NCI-H345 (cell line): ENCODE data around the gene GALNT13.

ENCODE experiments used
- DNase-seq: peaks from one replicate; lab custom pipeline; 2025; lab: John Stamatoyannopoulos, UW

The GALNT13 gene

DNA sequence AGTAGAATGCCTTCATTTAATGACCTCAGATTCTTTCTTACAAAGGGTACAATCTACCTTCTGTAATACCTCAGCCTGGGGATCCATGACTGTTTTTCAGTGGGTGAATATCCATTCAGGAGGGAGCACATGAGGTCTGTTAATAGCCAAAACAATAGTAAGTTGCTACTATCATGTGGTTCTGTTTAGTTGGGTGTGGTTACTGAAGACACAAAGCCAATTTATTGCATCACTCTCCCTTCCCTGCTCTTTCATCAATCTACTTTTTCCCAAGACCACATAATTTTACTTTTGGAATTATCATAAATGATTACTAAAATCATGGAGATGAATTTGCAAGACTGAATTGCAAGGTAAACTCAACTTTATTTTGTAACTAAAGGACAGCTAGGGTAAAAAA, 254.2 kb downstream of the GALNT13 start:
- no peak for DNase-seq

GRCh38 chr2:154130821-154131220, 259.1 kb downstream of the GALNT13 start:
- DNase-seq: no peak

DNA sequence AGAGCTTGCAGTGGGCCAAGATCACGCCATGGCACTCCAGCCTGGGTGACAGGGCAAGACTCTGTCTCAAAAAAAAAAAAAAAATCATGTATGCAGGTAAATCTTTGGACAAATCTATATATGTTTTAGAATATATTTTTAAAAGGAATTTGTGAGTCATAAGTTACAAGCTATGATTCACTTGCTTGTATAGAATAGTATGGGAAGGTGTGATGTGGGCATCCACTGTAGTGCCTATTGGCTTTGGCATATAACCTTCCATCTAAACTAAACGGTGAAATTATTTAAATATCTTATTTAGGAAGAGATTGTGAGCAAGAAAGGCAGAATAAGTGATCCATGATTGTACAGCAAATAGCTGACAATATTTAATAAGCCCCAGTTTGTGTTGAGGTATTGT, 261.1 kb downstream of the GALNT13 start:
- DNase-seq: no peak

DNA sequence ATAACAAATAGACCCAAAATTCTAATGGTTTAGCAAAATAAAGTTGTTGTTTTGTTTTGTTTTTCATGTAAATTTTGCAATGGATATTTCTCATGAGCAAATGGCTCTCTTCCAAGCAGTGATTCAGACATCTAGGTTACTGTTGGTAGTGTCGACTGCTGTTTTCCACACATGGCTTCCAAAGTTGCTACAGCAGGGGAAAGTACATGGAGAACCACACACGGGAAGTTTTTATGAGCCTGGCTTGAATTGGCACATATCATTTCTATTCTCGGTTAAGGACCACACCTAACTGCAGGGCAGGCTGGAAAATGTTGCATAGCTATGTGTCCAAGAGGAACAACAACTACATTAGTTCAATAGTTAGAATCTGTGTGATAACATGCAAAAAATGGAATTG, 262.1 kb downstream of the GALNT13 start:
- DNase-seq: no peak

DNA sequence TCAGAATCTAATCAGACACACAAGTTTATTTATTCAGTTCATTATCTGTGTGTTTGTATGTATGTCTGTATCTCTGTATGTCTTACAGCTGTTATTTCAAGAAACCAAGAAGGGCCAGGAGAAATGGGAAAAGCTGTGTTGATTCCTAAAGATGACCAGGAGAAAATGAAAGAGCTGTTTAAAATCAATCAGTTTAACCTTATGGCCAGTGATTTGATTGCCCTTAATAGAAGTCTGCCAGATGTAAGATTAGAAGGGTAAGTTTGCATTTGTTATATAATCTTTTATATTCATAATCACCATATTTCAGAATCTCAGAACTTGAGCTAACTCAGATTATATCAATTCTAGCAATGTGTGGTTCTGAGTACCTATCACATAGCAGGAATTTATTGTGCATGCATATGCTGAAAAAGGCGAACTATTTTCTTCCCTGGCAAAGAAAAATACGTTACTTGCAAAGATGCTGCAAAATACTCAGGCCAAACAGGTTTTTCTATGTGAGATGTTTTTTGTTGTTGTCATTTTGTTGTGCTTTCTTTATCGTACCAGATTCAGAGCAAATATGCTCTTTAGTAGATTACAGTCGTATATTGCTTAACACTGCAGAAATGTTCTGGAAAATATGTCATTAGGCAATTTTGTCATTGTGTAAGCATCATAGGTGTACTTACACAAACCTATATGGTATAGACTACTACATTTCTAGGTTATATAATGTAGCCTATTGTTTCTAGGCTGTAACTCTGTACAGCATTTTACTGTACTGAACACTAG, 268.7 kb downstream of the GALNT13 start:
- no peak for DNase-seq

GRCh38 chr2:154142480-154142879, 270.8 kb downstream of the GALNT13 start:
- no peak for DNase-seq

DNA sequence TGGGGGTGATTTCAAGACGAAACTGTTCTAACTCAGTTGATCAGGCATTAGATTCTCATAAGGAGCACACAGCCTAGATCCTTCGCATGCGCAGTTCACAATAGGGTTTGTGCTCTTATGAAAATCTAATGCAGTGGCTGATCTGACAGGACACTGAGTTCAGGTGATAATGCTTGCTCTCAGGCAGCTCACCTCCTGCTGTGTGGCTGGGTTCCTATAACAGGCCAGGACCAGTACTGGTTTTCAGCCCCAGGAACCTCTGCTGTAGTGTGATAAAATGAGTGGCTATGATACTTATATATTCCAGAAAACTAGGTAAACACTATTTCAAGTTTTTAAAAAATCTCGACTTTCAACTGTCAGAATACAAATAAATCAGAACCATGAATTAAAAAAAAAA, 271.4 kb downstream of the GALNT13 start:
- DNase-seq: no peak

DNA sequence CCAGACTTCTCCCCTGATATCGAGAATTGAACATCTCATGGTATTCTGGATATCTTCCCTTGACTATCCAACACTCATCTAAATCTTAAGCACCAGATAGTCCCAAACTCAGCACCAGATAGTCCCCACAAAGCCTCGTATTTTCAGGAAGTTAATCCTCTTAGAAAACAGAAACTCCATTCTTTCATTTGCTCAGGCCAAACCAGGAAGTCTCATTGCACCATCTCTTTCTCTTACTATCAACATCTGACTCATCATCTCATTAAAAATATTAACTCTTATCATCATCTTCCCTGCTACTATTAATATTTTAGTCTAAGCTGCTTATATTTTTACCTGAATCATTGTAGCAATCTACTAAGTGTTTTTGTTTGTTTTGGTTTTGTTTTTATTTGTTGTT, 286.4 kb downstream of the GALNT13 start:
- DNase-seq: no peak

GRCh38 chr2:154161286-154161685, 289.6 kb downstream of the GALNT13 start:
- no peak for DNase-seq

- no peak for DNase-seq
Observed at GRCh38 chr2:154170400-154170799, 298.7 kb downstream of the GALNT13 start.

GRCh38 chr2:154173164-154173563, 301.4 kb downstream of the GALNT13 start:
- no peak for DNase-seq

- no peak for DNase-seq
Observed at GRCh38 chr2:154173919-154174318, 302.2 kb downstream of the GALNT13 start.

GRCh38 chr2:154182008-154182407, 310.3 kb downstream of the GALNT13 start:
- DNase-seq: no peak

DNA sequence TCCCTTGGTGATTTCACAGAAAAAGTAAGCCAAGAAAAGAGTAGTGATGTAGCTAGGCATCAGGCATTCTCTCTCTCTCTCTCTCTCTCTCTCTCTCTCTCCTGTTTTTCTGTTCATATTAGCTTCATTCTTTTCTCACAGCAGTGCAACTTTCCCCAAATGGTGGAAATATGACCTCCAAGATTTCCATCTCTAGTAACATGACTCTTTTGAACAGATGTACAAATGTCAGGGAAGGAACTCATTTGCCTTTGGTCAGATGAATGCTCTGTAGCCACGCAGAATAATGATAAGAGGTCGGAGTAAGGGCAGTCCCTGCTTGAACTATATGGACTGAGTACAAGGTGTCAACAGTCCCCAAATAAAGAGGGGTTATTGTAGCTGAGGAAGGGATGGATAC, 316.2 kb downstream of the GALNT13 start:
- no peak for DNase-seq

GRCh38 chr2:154189953-154190352, 318.2 kb downstream of the GALNT13 start:
- DNase-seq: no peak

DNA sequence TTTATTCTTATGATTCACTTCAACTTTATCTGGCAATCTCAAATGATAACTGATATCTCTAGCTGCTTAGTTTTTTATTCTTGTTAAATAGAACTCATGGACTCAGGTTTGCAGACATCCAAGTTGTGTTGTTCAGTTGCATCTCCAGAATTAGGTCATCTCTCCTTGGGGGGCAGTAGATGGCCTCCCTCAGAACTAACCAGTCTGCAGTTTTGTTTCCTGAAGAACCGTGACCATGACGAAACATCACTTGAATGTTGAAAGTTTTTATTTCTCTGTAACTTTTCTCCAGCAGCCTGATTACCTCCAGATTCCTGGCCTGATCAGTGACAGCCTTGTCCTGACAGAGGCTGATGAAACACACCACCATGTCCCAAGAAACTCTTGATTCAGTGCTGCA, 321.5 kb downstream of the GALNT13 start:
- DNase-seq: no peak

- no peak for DNase-seq
Observed at GRCh38 chr2:154194909-154195643, 323.4 kb downstream of the GALNT13 start.

GRCh38 chr2:154195644-154196195, 324.0 kb downstream of the GALNT13 start:
- DNase-seq: no peak

DNA sequence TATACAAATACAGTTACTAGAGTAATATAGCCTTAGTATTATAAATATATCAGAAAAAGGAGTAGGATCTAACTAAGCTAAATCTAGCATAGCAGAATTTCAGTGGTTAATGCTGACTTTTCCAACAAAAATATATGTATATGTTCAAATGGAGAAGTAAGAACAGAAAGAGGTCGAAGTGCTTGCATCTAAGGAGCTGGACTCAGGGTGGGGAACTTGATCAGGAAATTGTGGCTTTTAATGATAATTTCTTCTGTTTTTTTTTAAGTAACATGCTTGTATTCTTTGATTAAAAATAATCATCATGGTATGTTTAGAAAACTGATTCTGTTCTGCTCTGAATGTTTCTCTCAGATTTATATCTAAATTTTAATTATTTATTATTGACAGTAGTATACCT, 327.1 kb downstream of the GALNT13 start:
- DNase-seq: no peak

GRCh38 chr2:154203206-154203605, 331.5 kb downstream of the GALNT13 start:
- no peak for DNase-seq

DNA sequence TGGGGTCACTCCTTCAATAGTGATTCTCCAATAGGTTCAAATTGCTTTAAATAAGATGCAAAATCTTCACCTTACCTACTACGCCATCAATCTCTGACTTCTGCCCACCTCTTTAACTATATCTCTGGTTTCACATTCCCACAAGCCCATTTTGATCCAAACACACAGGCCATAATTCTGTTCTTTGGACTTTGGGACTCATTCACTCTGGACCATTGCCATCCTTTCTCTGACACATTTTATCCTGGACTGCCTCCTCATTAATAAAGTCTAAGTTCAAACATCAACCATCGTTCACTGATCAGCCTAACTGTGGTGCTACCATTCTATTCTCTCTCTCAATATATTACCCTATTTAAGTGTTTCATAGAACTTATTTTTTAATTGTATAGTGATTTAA, 332.2 kb downstream of the GALNT13 start:
- DNase-seq: no peak

- DNase-seq: no peak
Observed at GRCh38 chr2:154207288-154208047, 335.7 kb downstream of the GALNT13 start.

GRCh38 chr2:154223726-154224125, 352.0 kb downstream of the GALNT13 start:
- no peak for DNase-seq
